Neural cell (in vitro differentiated cells): Measurements from ENCODE around the gene WDR1. TPM values are rescaled to one million over a fixed set of nuclear protein-coding genes. Genes with fewer than 3 reads are reported as not detected.

Experiments used
- H2AFZ ChIP-seq: fragments of 200-600, 300-800 bp; sonication (generic), shearing (Covaris generic); 2 replicates; pipeline ENCODE4 v1.6.0; 2014; ENCODE audit warnings: low read depth, mild to moderate bottlenecking, antibody characterized with exemption, low read length, moderate library complexity
- H3F3A ChIP-seq: fragments of 200-600 bp; shearing (Covaris generic); 2 replicates; pipeline ENCODE4 v1.6.1; 2016; ENCODE audit warnings: mild to moderate bottlenecking, moderate library complexity, mixed read lengths, antibody characterized with exemption, low read length; ENCODE audit not compliant: insufficient read depth, poor library complexity, severe bottlenecking
- H3K27ac ChIP-seq: fragments of 200-600, 300-800 bp; sonication (generic), shearing (Covaris generic); 2 replicates; pipeline ENCODE4 v1.5.1; 2014; ENCODE audit warnings: mild to moderate bottlenecking, low read length, moderate library complexity
- H3K27me3 ChIP-seq: fragments of 300-800, 200-600 bp; sonication (generic), shearing (Covaris generic); 2 replicates; pipeline ENCODE4 v1.6.0; 2014; ENCODE audit warnings: mild to moderate bottlenecking, low read depth, low read length, moderate library complexity; ENCODE audit not compliant: insufficient read depth
- H3K36me3 ChIP-seq: fragments of 300-800, 200-600 bp; sonication (generic), shearing (Covaris generic); 2 replicates; pipeline ENCODE4 v1.5.1; 2014; ENCODE audit warnings: mild to moderate bottlenecking, antibody characterized with exemption, low read length, moderate library complexity; ENCODE audit not compliant: insufficient read depth
- H3K4me2 ChIP-seq: fragments of 300-800, 200-600 bp; sonication (generic), shearing (Covaris generic); 2 replicates; pipeline ENCODE4 v1.6.0; 2014; ENCODE audit warnings: mild to moderate bottlenecking, low read length
- H3K4me3 ChIP-seq: fragments of 300-800, 200-600 bp; sonication (generic), shearing (Covaris generic); 2 replicates; pipeline ENCODE4 v1.5.1; 2014; ENCODE audit warnings: mild to moderate bottlenecking, low read length, moderate library complexity
- H3K79me2 ChIP-seq: fragments of 200-600 bp; shearing (Covaris generic); replicated peaks from 2 replicates; pipeline ENCODE4 v1.6.0; 2014; ENCODE audit warnings: mild to moderate bottlenecking, low read length, moderate library complexity; ENCODE audit not compliant: insufficient read depth
- H3K9ac ChIP-seq: fragments of 300-800, 200-600 bp; sonication (generic), shearing (Covaris generic); 2 replicates; pipeline ENCODE4 v1.6.1; 2016; ENCODE audit warnings: mild to moderate bottlenecking, low read length, mixed read lengths
- H3K9me2 ChIP-seq: fragments of 200-600 bp; shearing (Covaris generic); 2 replicates; pipeline ENCODE4 v1.6.1; 2016; ENCODE audit warnings: mild to moderate bottlenecking, low read length, mixed read lengths; ENCODE audit not compliant: insufficient read depth
- H3K9me3 ChIP-seq: fragments of 200-600, 300-800 bp; sonication (generic), shearing (Covaris generic); 2 replicates; pipeline ENCODE4 v1.6.1; 2016; ENCODE audit warnings: mild to moderate bottlenecking, mixed run types, low read length, moderate library complexity, mixed read lengths
- H4K20me1 ChIP-seq: fragments of 200-600 bp; shearing (Covaris generic); 2 replicates; pipeline ENCODE4 v1.6.1; 2016; ENCODE audit warnings: mild to moderate bottlenecking, mixed run types; ENCODE audit not compliant: insufficient read depth
- CTCF ChIP-seq: fragments of 450-650 bp; IDR thresholded peaks from 2 replicates; pipeline ENCODE4 v1.5.1; 2014; ENCODE audit warnings: antibody characterized with exemption, mild to moderate bottlenecking, moderate library complexity; ENCODE audit not compliant: poor library complexity, severe bottlenecking
- EP300 ChIP-seq: fragments of 450-650 bp; conservative IDR thresholded peaks from 2 replicates; pipeline ENCODE4 v1.6.1; 2014; ENCODE audit warnings: antibody characterized with exemption, mild to moderate bottlenecking, moderate library complexity; ENCODE audit not compliant: poor library complexity, severe bottlenecking
- EZH2 ChIP-seq: fragments of 200-600, 300-800 bp; shearing (Covaris generic), sonication (generic); IDR thresholded peaks from 2 replicates; pipeline ENCODE4 v1.6.1; 2014; ENCODE audit warnings: antibody characterized with exemption, low read length, borderline replicate concordance, mild to moderate bottlenecking; ENCODE audit not compliant: insufficient read depth, poor library complexity, severe bottlenecking
- MXI1 ChIP-seq: fragments of 450-650 bp; conservative IDR thresholded peaks from 2 replicates; pipeline ENCODE4 v1.6.1; 2014; ENCODE audit warnings: antibody characterized with exemption, mild to moderate bottlenecking; ENCODE audit not compliant: poor library complexity, severe bottlenecking
- POLR2AphosphoS5 ChIP-seq: IDR thresholded peaks from 2 replicates; pipeline ENCODE4 v1.6.1; 2012
- RAD21 ChIP-seq: fragments of 450-650 bp; conservative IDR thresholded peaks from 2 replicates; pipeline ENCODE4 v1.6.1; 2014; ENCODE audit warnings: antibody characterized with exemption, mild to moderate bottlenecking, moderate library complexity
- REST ChIP-seq: IDR thresholded peaks from 2 replicates; pipeline ENCODE4 v1.6.1; 2012; ENCODE audit warnings: borderline replicate concordance
- SMC3 ChIP-seq: fragments of 450-650 bp; conservative IDR thresholded peaks from 2 replicates; pipeline ENCODE4 v1.6.1; 2014; ENCODE audit warnings: antibody characterized with exemption, mild to moderate bottlenecking, moderate library complexity; ENCODE audit not compliant: poor library complexity
- TAF1 ChIP-seq: IDR thresholded peaks from 2 replicates; pipeline ENCODE4 v1.6.1; 2012; ENCODE audit warnings: low read depth
- polyA plus RNA-seq: library from polyadenylated mRNA; depleted of rRNA; stranded (reverse); fragments of >200 nt; gene quantifications from 2 replicates; pipeline ENCODE4 v1.2.3, GENCODE V29; 2014

Gene WDR1
- polyA plus RNA-seq, 1 donor from 2014 or later, result 106 TPM

DNA sequence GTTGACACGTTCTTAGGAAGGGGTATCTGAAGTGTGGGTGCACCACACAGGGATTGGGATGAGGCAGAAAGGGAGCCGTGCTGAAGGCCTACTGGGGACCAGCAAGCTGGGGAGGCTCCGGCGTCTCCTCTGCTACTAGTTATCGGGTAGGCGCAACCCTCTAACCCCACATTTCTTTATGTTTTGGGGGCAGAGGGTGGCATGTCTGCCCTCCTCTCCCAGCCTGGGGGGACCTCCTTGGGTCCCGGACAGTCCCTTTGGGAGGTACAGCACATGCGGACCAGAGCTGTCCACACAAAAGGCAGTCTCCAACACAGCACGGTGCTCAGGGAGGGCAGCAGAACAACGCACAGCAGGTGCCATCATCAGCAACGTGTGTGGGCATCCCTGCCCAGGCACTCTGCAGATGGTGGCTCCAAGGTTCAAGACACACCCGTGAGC, 33.2 kb downstream of the WDR1 start:
- no peak overlapping the region for H3K27ac ChIP-seq

GRCh38 chr4:10082459-10083272, 33.9 kb downstream of the WDR1 start:
- Histone ChIP-seq H3K4me3 (no peak overlapping the region), H3K27me3 (no peaks in the 10 kb centered on the region), H2AFZ (no peak overlapping the region), H3F3A (no peaks in the 10 kb centered on the region), H3K79me2 (no peaks in the 10 kb centered on the region), H4K20me1 (no peaks in the 10 kb centered on the region), H3K9me2 (no peaks in the 10 kb centered on the region), H3K9ac (no peak overlapping the region), H3K4me2 (no peak overlapping the region), H3K36me3 (peaks cover 11% of the 10 kb centered on the region), H3K9me3 (no peaks in the 10 kb centered on the region), H3K27ac (no peak overlapping the region)
- TF ChIP-seq REST (no peak), RAD21 (no peak), SMC3 (no peak), POLR2AphosphoS5 (no peak), MXI1 (no peak), EZH2 (no peak), TAF1 (no peak)

More for the DNA sequence above, 33.2 kb downstream of the WDR1 start:
- Histone ChIP-seq H4K20me1 (no peaks in the 10 kb centered on the region), H3F3A (no peaks in the 10 kb centered on the region), H3K9ac (no peak overlapping the region), H3K79me2 (no peaks in the 10 kb centered on the region), H3K36me3 (peaks cover 5% of the 10 kb centered on the region), H3K9me2 (no peaks in the 10 kb centered on the region), H3K27me3 (no peaks in the 10 kb centered on the region), H3K9me3 (no peaks in the 10 kb centered on the region), H2AFZ (no peak overlapping the region), H3K4me2 (no peak overlapping the region), H3K4me3 (no peak overlapping the region)
- TF ChIP-seq REST, result no peak
- no peak for TF ChIP-seq CTCF
- TF ChIP-seq EP300, result no peak
- no peak for TF ChIP-seq SMC3
- TF ChIP-seq EZH2, result no peak
- TF ChIP-seq RAD21, result no peak
- TF ChIP-seq MXI1, result no peak
- TF ChIP-seq TAF1, result no peak
